SU-DHL-6 (cell line): Measurements from ENCODE around the gene VAPB.

ENCODE experiments used
- CTCF ChIP-seq: fragments of 200-600 bp; sonication (generic); IDR thresholded peaks from one replicate; pipeline ENCODE4 v1.5.1; 2017; ENCODE audit warnings: antibody characterized with exemption, mild to moderate bottlenecking, low read length, moderate library complexity; ENCODE audit not compliant: insufficient read depth, poor library complexity, severe bottlenecking
- EZH2phosphoT487 ChIP-seq: fragments of 200-600 bp; sonication (generic), shearing (Covaris generic); conservative IDR thresholded peaks from 2 replicates; pipeline ENCODE4 v1.6.1; 2018; ENCODE audit warnings: mild to moderate bottlenecking, antibody characterized with exemption, low read length, moderate library complexity, mixed read lengths

GRCh38 chr20:58352468-58352867 lies 36.6 kb upstream of the VAPB start:
- TF ChIP-seq CTCF (no peak), EZH2phosphoT487 (no peak)
